Progenitor cell of endocrine pancreas (in vitro differentiated cells): ENCODE data around the gene UTF1. TPM values are rescaled to one million over a fixed set of nuclear protein-coding genes. Genes with fewer than 3 reads are reported as not detected.
A peak's percentile ranks its signal among the peaks of the same experiment; 100 is the strongest.

Experiments
- DNase-seq: peaks from one replicate; pipeline ENCODE4 v3.0.0; 2021; ENCODE audit warnings: low spot score; ENCODE audit not compliant: unreplicated experiment
- H3K27ac Mint-ChIP-seq: 2 replicates; pipeline ENCODE4 v1.8.0; 2021; ENCODE audit warnings: mild to moderate bottlenecking, moderate library complexity, mixed read lengths
- H3K27me3 Mint-ChIP-seq: 2 replicates; pipeline ENCODE4 v1.8.0; 2021; ENCODE audit warnings: mixed read lengths
- H3K36me3 Mint-ChIP-seq: 2 replicates; pipeline ENCODE4 v1.8.0; 2022; ENCODE audit warnings: mixed read lengths; ENCODE audit not compliant: insufficient read depth
- H3K4me1 Mint-ChIP-seq: 2 replicates; pipeline ENCODE4 v1.8.0; 2021; ENCODE audit warnings: low read depth, mixed read lengths
- H3K4me3 Mint-ChIP-seq: 2 replicates; pipeline ENCODE4 v1.8.0; 2021; ENCODE audit warnings: low read depth, mild to moderate bottlenecking, moderate library complexity, mixed read lengths
- H3K9me3 Mint-ChIP-seq: 2 replicates; pipeline ENCODE4 v1.8.0; 2021; ENCODE audit warnings: low read depth, mixed read lengths
- CTCF ChIP-seq: fragments of 200-600 bp; sonication (generic); IDR thresholded peaks from one replicate; pipeline ENCODE4 v1.5.0; 2021; ENCODE audit warnings: antibody characterized with exemption, mild to moderate bottlenecking; ENCODE audit not compliant: unreplicated experiment
- total RNA-seq: library from RNA; stranded (reverse); gene quantifications from 2 replicates; pipeline ENCODE4 v1.2.1, GENCODE V29; 2021

The UTF1 gene
- total RNA-seq, 1 donor from 2014 or later, result not detected

DNA sequence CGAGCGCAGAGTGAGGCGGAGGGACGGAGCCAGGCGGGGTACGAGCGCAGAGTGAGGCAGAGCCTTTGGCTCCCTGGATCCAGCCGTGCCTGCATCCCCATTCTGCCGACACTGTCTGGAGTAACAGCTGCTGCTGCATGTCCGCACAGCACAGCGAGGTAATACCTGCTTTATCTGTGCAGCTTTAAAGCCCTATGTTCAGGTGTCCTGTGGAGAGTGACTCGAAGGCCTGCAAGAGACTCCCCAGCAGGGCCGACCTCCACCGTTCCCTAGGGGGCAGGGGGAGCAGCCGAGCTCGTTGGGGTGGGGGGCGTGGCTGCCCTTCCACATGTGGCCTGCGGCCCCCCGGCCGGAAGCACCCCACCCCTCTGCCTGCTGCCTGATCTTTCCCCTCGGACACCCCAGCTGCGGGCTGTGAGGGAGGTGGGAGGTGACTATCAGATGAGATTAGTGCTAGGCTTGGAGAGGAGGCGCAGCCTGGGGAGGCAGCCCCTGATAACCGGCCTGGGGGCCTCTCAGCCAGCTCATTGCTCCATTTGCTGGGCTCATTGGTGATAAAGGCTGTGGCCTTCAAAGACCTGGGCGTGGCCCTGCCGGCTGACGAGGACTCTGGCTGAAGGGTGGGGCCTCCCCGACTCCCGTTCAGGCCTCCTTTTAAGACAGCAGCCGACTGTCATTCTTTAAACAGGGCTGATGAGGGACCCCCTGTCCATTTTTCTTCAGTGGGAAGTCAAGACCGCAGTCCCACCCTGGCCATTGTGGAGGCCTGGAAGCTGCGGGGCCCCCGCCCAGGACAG lies 15.6 kb downstream of the UTF1 start:
- Mint-ChIP-seq H3K4me3 (no peak overlapping the region), H3K4me1 (peaks cover 10% of the 10 kb centered on the region), H3K9me3 (no peaks in the 10 kb centered on the region), H3K27ac (no peak overlapping the region), H3K27me3 (peaks cover 53% of the 10 kb centered on the region), H3K36me3 (peaks cover 1% of the 10 kb centered on the region)
- TF ChIP-seq CTCF, result no peak
- DNase-seq, result no peak

GRCh38 chr10:133246236-133246626 lies 16.2 kb downstream of the UTF1 start:
- Mint-ChIP-seq H3K27ac (no peak overlapping the region), H3K27me3 (peaks cover 49% of the 10 kb centered on the region), H3K36me3 (no peaks in the 10 kb centered on the region), H3K9me3 (no peaks in the 10 kb centered on the region), H3K4me3 (no peak overlapping the region), H3K4me1 (peaks cover 7% of the 10 kb centered on the region)
- no peak for DNase-seq
- no peak for TF ChIP-seq CTCF

- TF ChIP-seq CTCF, result no peak
- no peaks in the 10 kb centered on the region for H3K36me3 Mint-ChIP-seq
- H3K4me1 Mint-ChIP-seq, result peaks cover 7% of the 10 kb centered on the region
- no peak for DNase-seq
- H3K27me3 Mint-ChIP-seq, result peaks cover 36% of the 10 kb centered on the region
- H3K27ac Mint-ChIP-seq, result no peak overlapping the region
- H3K9me3 Mint-ChIP-seq, result no peaks in the 10 kb centered on the region
- no peak overlapping the region for H3K4me3 Mint-ChIP-seq
These were observed 17.8 kb downstream of the UTF1 start for GRCh38 chr10:133247681-133248333.

DNA sequence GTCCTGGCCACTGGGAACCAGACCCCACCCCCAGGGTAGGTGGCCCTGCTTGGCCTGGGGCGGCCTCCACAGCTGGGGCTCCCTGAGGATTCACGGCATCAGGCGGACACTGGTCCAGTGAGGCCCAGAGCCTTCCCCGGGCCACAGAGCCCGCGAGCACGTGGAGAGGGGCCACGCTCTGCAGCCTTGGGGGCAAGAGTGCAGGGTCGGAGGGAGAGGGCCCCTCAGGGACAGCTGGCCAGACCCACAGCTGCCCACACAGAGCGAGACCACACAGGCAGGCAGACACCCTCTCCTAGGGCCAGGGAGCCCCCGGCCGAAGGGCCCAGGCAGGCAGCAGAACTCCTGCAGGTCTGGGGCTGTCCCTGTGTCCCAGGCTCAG lies 18.3 kb downstream of the UTF1 start:
- Mint-ChIP-seq H3K4me3 (no peak overlapping the region), H3K4me1 (peaks cover 7% of the 10 kb centered on the region), H3K27ac (no peak overlapping the region), H3K36me3 (no peaks in the 10 kb centered on the region), H3K27me3 (peaks cover 31% of the 10 kb centered on the region), H3K9me3 (no peaks in the 10 kb centered on the region)
- DNase-seq, result no peak
- TF ChIP-seq CTCF, result no peak

GRCh38 chr10:133249094-133249780 lies 19.2 kb downstream of the UTF1 start:
- H3K4me3 Mint-ChIP-seq, result no peak overlapping the region
- H3K9me3 Mint-ChIP-seq, result no peaks in the 10 kb centered on the region
- H3K4me1 Mint-ChIP-seq, result peaks cover 7% of the 10 kb centered on the region
- H3K36me3 Mint-ChIP-seq, result no peaks in the 10 kb centered on the region
- peaks cover 28% of the 10 kb centered on the region for H3K27me3 Mint-ChIP-seq
- no peak for DNase-seq
- H3K27ac Mint-ChIP-seq, result no peak overlapping the region
- peak; percentile 20 for TF ChIP-seq CTCF
